K562 (cell line): ENCODE results near the gene PIK3CD. TPM values are rescaled to one million over a fixed set of nuclear protein-coding genes. Genes with fewer than 3 reads are reported as not detected.
A peak's percentile ranks its signal among the peaks of the same experiment; 100 is the strongest.

Source experiments
- AFF1 ChIP-seq, 2 experiments: fragments of 450-650 bp; IDR thresholded peaks; 2 replicates each; pipeline ENCODE4 v1.6.1; 2018; ENCODE audit warnings: mild to moderate bottlenecking in 2 of 2, low read depth in 1 of 2; ENCODE audit not compliant: partially characterized antibody in 2 of 2
- ARNT ChIP-seq, 2 experiments: fragments of 450-650 bp; IDR thresholded peaks; 2 replicates each; pipeline ENCODE4 v1.6.1; 2016; ENCODE audit warnings: mild to moderate bottlenecking in 1 of 2
- DLX4 ChIP-seq: fragments of 250-450 bp; sonication (Bioruptor Pico); IDR thresholded peaks from 2 replicates; pipeline ENCODE4 v1.6.1; 2021; ENCODE audit warnings: mild to moderate bottlenecking
- HINFP ChIP-seq: fragments of 450-650 bp; conservative IDR thresholded peaks from 2 replicates; pipeline ENCODE4 v1.6.1; 2016; ENCODE audit warnings: missing genetic modification characterization, low read depth, mild to moderate bottlenecking, control low read depth, missing compliant biosample characterization
- POLR2G ChIP-seq: fragments of 200-400 bp; formaldehyde crosslinking; IDR thresholded peaks from 2 replicates; pipeline ENCODE4 v1.6.1; 2017; ENCODE audit warnings: low read depth, mild to moderate bottlenecking, antibody characterized with exemption, low read length, moderate library complexity
- PREB ChIP-seq: sonication (generic); formaldehyde crosslinking; IDR thresholded peaks from 2 replicates; pipeline ENCODE4 v1.8.1; 2023; ENCODE audit warnings: mild to moderate bottlenecking, missing genetic modification reagents
- SIRT6 ChIP-seq: IDR thresholded peaks from one replicate; pipeline ENCODE4 v1.6.1; 2012; ENCODE audit warnings: low read depth, mild to moderate bottlenecking, control low read depth, inconsistent platforms, low read length, moderate library complexity
- SREBF2 ChIP-seq: sonication (generic); formaldehyde crosslinking; IDR thresholded peaks from 2 replicates; pipeline ENCODE4 v1.4.0; 2020; ENCODE audit warnings: mild to moderate bottlenecking, missing genetic modification reagents
- TRIM25 ChIP-seq: fragments of 450-650 bp; IDR thresholded peaks from 2 replicates; pipeline ENCODE4 v1.7.0; 2016; ENCODE audit warnings: borderline replicate concordance
- ZBTB11 ChIP-seq, 3 experiments: fragments of 200-800 bp in 1 of 3; fragments of 250-450 bp in 1 of 3; fragments of 450-650 bp in 1 of 3; sonication (Bioruptor Pico) in 1 of 3; sonication (Bioruptor generic) in 1 of 3; formaldehyde crosslinking in 1 of 3; IDR thresholded peaks; 2 replicates each; pipeline versions ENCODE4 v1.6.1 to v1.8.0; 2016 to 2022; ENCODE audit warnings: mild to moderate bottlenecking in 2 of 3, missing genetic modification characterization in 2 of 3, missing compliant biosample characterization in 1 of 3, moderate library complexity in 1 of 3
- ZBTB7A ChIP-seq: IDR thresholded peaks from 2 replicates; pipeline ENCODE4 v1.6.1; 2011; ENCODE audit warnings: low read depth, mild to moderate bottlenecking, low read length, moderate library complexity, borderline replicate concordance; ENCODE audit not compliant: control insufficient read depth
- ZNF263 ChIP-seq: sonication (generic); formaldehyde crosslinking; IDR thresholded peaks from 2 replicates; pipeline ENCODE4 v1.8.0; 2022; ENCODE audit warnings: mild to moderate bottlenecking, missing genetic modification reagents, borderline replicate concordance
- polyA plus RNA-seq, 8 experiments: library from polyadenylated mRNA; depleted of rRNA in 4 of 8; stranded (reverse) in 5 of 8; unstranded in 3 of 8; fragments of >200 nt; fragmentation: Nextera tagmentation in 2 of 8; fragmentation: Illumina TruSeq in 1 of 8; extraction: Ambion mirVana in 2 of 8; extraction: Trizol in 1 of 8; gene quantifications; 2 replicates each; pipeline versions ENCODE4 v1.2.1 to v1.2.3, GENCODE V29; 2011 to 2014; ENCODE audit warnings: inconsistent platforms in 1 of 8, missing spikeins in 1 of 8
- total RNA-seq, 7 experiments: library from RNA; depleted of rRNA in 6 of 7; stranded (reverse); fragments of >200 nt in 6 of 7; fragmentation: Illumina TruSeq in 2 of 7; extraction: Trizol in 2 of 7; gene quantifications; 2 replicates each; pipeline versions ENCODE4 v1.2.1 to v1.2.3, GENCODE V29; 2011 to 2021; ENCODE audit warnings: low replicate concordance in 1 of 7

The PIK3CD gene
- total and polyA plus RNA-seq, 9 of the 15 experiments (the other 6 are each of a cell fraction or from before 2014, with no cell fraction given) = 1.8 to 20.8 (median 7.2) TPM

GRCh38 chr1:9689971-9690381 is 38.4 kb downstream of the PIK3CD start (continued):
- TF ChIP-seq ZBTB11 (CRISPR knock-in tag; IDR thresholded peaks at IDR 0.05) = no peak
- TF ChIP-seq POLR2G = 0 out of 2 replicates have a peak, but pooled peaks have one; percentile 42
- TF ChIP-seq AFF1 (IDR thresholded peaks at IDR 0.05; ENCODE audit: low read depth in 1 of 2, partially characterized antibody in 2 of 2) = no peak
- TF ChIP-seq ZBTB7A = 0 out of 2 replicates have a peak, but pooled peaks have one; percentile 9
- no peak for TF ChIP-seq HINFP (tag)
- TF ChIP-seq ARNT (IDR thresholded peaks at IDR 0.05) = no peak
- TF ChIP-seq DLX4 (CRISPR knock-in tag) = no peak
- TF ChIP-seq PREB (CRISPR knock-in tag) = no peak
- TF ChIP-seq SREBF2 = no peak
- TF ChIP-seq SIRT6 = no peak
- no peak for TF ChIP-seq ZNF263 (CRISPR knock-in tag)
- no peak for TF ChIP-seq TRIM25
